GM21528 (cell line): ENCODE results near the gene PDE6D.
A peak's percentile ranks its signal among the peaks of the same experiment; 100 is the strongest.
"Not testable (repeated sequence)": the region's sequence is repeated elsewhere in the genome, so short reads cannot be mapped to it uniquely, and the experiment has no call there.

Experiments
- ATAC-seq: cut with Tn5 transposase; IDR thresholded peaks from one replicate; pipeline ENCODE4 v1.9.1; 2021; ENCODE audit warnings: mild to moderate bottlenecking, moderate library complexity; ENCODE audit not compliant: unreplicated experiment, low FRiP score

PDE6D gene

GRCh38 chr2:231720987-231721966, 59.8 kb downstream of the PDE6D start:
- no peak for ATAC-seq

DNA sequence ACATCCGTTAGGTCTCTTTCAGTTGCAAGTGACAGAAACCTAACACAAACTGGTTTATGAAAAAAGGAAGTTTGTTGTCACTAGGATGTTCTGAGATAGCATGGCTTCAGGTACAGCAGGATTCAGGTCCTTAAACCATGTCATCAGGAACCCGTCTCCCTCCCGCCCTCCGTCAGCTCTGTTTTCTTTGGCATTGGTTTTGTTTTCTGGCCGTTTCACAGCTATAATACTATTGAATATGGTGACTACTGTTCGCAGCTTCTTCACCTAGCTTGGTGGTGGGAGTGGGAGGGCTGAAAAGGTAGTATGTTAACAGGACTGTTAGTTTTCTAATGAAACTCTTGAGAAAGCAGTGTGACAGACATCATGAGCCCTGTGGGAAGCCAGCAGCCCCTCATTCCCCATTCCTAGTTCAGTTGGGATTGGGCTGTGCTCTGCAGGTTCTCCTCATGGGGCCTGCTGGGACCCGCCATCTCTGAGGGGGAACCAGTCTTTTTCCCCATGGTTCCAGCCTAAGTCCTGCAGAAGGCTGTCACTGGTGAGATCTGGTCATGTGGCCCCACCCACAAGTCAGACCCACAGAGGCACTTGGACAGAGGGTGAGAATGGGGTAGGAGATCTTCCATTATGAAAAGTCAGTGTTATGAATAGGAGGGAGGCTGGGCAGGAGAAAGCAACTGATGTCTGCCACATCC, 60.6 kb downstream of the PDE6D start:
- no peak for ATAC-seq

GRCh38 chr2:231718799-231719198, 62.3 kb downstream of the PDE6D start:
- ATAC-seq = no peak

DNA sequence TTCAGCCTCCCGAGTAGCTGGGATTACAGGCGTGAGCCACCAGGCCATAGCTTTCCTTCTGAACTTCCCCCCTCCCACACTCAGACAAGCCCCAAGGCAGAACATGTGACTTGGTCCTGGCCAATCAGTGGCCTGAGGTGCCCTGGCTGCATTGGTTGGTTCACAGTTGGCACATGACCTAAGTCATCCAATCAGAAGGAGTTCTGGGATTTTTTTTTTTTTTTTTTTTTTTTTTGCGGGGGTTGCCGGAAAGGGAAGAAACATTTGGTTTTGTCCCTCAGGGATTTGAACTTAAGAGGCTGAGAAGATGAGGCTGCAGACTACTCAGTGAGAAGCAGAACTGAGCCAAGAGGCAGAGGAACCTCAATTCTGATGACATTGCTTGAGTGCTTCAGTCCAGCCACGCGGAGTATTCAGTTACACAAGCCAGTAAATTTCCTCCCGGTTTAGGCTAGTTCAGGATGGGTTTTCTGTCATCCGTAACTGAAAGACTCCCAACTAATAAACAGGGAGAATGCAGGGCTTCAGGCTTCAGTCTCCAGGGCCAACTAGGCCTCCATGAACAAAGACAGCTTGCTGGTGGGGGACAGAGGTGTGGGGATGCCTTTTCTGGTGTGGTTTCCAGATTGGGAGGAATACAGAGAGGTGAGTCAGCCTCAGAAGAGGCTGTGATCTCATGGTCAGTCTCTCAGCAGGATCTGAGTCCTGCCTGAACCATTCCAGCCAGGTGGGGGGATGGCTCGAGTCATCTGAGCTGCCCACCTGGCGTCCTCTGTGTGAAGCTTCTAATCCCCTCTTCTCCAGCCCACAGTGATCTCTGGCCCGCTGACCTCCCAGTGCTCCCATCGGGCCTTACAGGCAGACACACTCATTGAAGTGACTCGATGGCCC, 63.6 kb downstream of the PDE6D start:
- no peak for ATAC-seq

DNA sequence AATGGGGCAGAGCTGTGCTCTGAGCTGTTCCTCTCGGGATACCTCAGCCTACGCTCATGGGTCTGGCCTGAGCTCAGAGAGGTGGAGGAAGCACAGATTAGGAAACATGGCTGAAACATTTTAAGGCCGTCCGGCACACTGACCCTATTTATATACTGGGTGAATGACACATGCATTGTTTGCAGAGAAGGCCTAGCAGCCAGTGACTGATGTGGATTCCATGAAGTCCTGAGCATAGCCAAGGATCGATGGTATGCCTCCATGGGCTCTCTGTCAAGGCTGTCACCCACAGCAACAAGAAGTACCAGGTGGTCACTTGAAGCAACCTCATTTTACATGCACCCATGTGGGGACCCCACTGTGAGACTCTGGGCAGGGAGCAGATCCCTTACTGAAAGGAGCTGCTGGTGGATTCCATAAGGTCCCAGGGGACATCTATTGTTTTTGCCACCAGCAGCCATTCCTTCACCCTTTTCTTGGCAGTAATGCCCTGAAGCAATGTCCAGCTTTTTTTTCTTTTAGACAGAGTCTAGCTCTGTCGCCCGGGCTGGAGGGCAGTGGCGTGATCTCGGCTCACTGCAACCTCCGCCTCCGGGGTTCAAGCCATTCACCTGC, 64.3 kb downstream of the PDE6D start:
- no peak for ATAC-seq

DNA sequence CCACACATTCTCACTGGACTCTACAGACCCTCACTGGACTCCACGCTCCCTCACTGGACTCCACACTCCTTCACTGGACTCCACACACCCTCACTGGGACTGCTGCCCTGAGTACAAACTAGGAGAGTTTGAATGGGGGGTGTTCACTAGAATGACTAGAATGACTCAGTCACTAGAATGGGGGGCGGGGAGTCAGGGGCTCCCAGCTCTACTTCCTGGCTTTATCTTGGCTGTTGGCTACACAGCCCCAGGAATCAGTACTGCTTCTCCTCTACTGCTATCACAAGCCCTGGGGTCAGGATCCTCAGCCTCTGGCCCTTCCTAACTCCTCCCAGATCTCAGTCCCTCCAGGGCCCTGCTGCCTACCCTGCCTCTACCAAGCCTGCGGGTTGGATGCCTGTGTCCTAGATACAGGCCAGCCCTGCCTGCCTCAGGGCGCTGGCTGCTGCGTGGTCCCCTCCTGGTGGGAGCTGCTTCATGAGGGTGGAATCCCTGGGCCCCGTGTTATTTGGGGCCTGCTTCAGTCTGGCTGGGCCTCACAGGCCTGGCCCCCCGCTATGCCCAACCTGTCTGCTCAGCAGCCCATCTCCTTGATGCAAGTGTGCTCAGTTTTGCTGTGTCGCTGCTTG, 65.0 kb downstream of the PDE6D start:
- no peak for ATAC-seq

- no peak for ATAC-seq
Observed at GRCh38 chr2:231715499-231715837, 65.6 kb downstream of the PDE6D start.

DNA sequence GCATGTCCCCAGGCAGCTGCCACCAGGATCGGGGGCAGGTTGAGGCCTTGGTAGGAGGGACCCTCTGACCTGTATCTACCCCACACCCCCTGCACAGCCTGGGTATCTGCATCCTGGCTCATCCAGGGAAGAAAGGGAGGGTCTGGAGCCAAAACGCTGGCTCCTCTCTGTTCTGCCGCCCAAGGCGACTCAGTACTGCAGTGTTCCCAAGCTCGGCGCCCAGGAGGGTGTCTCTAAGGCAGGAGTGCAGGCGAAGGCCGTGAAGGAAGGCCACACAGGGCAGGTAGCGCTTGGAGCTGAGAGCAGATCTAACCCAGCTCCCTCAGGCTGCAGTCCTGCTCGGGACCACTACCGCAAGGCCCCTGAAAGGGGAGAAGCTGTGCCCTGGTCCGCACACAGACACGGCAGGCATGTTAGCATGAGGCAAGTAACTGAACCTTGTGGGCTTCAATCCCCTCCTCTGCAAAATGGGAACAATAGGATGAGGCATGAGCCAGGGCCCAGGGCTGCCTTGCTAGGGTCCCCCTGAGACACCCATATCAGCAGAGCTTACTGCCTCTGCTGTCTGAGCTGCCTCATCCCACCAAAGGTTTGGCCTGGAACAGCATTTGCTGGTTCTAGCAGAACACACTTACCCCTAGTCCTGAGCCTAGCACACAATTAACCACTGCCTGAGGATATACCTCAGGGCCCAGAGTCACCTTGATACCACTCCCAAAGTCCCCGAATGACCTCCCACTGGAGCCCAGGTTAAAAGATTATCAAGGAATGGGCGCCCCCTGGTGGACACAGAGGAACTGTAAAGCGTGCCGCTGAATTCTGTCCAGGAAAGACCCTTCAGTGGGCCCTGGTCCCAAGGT, 66.2 kb downstream of the PDE6D start:
- no peak for ATAC-seq

DNA sequence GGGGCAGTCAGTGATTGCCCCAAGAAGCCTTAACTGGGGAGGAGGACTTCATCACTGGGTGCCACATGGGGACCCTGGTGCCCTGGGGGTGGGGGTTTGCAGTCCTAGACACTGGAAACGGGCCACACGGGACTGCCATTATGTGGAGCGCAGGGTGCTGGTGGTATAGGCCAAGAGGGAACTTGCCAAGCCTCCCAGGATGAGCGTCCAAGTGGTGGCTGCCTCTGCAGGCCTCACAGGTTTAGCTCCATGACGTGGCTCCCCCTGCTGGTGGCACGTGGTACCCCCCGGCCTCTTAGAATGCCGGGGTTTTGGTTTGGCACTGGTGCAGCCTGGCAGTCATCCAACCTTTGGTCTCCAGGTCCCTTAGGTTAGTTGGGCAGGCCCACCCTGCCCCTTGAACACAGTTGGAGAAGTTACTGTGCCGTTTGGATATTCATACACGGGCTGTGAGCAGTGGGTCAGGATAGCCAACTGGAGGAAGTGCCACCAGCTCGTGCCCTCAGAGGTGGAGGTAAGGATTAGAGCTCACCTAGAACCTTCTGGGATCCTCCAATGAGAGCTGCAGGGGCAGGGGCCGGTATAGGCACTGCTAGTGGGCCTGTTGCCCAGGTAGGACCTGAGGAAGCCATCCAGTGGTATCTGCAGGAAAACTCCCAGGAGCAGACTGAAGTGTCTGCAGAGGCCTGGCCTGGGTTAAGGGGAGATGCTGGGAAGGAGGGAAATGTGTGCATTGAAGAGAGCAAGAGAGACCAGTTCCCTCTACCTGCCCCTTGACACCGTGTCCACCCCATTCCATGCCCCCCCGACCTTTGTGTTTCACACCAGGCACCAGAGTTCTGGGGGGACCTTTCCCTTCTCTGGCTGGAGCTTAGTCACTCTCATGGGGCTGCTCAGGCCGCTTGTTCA, 67.1 kb downstream of the PDE6D start:
- ATAC-seq = no peak

GRCh38 chr2:231713406-231713729, 67.7 kb downstream of the PDE6D start:
- ATAC-seq = not testable (repeated sequence)

DNA sequence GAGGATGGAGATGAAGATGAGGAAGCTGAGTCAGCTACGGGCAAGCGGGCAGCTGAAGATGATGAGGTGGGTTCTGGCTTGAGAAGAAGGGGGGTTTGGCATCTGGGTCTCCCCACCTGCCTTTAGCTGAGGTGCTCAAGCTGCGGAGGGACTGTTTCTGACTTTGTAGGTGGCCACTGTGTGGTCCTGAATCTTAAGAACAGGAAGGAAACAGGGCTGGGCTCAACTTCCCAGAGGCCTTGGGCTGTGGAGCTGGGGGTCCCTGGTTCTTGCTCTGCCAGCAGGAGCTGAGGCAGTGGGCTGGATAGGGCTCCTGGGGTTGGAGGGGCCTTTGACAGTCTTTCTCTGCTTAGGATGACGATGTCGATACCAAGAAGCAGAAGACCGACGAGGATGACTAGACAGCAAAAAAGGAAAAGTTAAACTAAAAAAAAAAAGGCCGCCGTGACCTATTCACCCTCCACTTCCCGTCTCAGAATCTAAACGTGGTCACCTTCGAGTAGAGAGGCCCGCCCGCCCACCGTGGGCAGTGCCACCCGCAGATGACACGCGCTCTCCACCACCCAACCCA, 68.5 kb downstream of the PDE6D start:
- ATAC-seq = not testable (repeated sequence)

DNA sequence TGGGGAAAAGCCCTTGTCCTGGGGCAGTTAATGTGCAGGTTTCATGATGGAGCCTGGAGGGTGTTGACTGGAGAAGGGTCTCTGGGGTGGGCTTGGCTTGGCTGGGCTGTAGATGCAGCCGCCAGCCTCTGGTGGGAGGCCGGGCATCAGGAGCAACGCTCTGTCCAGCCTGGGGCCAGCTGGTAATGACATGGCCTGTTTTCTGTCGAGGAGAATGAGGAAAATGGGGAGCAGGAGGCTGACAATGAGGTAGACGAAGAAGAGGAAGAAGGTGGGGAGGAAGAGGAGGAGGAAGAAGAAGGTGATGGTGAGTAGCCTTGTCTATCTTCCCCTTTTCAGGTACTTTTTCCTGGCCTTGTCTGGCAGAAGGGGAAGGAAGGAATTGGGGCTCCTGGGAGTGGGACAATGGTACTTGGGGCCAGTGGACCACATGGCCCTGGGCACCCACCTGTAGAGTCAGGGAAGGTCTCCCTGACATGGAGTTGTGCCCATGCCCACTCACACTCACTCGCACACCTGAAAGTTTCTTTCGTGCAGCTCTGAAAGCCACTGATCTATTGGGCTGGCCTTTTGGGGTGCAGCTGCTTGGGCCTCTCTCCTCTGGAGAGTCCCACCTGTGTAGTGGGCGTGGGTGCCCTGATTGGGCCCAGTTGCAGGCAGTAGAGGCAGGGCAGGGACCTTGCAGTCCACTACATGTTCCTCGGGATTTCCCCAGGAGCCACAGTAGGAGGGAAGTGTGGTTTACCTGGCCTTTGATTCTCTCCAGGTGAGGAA, 69.2 kb downstream of the PDE6D start:
- no peak for ATAC-seq

- ATAC-seq = no peak
Observed at GRCh38 chr2:231710799-231711676, 70.0 kb downstream of the PDE6D start.

DNA sequence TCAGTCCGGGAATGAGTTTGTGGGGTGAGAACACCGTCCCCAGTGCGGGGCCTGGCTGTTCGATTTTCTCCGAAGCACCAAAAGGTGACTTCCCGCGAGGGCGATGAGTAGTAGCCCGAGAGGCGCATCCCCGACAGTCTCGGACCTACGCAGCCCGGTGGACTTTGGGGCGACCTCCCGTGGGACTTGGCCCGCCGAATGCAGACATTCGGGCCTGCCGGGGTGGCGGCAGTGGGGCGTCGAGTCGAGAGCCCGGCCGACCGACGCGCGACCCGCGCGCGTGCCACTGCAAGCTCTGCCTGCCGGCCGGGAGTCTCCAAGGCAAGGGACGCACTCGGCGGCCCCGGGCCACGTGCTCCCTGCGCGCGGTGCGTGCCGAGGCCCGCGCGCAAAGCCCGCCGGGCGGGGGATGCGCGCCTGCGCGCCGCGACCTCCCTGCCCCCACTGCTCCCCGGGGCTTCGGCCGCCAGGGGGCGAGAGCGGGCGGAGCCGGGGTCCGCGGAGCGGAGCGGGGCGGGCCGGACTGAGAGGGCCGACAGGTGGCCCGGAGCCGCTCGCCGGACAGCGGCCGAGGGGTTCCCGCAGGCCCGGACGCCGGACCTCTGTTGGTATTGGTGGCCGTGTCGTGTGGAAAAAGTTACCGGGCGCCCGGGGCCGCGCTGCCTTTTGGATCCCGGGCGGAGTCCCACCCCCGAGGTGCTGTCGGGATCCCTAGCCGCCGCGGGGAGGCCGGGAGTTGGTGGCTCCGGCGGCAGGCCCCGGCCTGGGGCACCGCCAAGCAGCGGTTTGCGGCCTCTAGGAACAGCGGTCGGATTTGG, 70.9 kb downstream of the PDE6D start:
- peak; percentile 10 for ATAC-seq

DNA sequence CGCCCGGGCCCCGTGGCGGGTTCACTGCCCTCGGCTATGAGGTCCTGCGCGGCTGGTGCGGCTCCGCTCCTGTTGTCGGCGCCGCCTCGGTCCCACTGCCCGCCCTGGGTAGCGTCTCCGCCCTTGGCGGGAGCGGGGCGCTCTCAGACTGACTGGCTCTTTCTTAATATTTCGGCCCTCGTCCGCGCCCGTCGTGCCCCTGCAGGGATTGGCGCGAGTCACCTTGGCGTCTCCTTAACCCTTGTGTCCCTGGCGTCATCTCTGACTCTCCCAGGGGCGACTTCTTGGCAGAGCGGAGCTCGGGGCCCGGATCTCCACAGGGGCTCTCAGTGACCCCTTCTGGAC, 71.5 kb downstream of the PDE6D start:
- no peak for ATAC-seq
